DND-41 (cell line): ENCODE results near the gene INSC.

ENCODE experiments used
- CTCF ChIP-seq: IDR thresholded peaks from 2 replicates; pipeline ENCODE4 v1.5.1; 2012; ENCODE audit warnings: borderline replicate concordance, low read length, moderate library complexity, mild to moderate bottlenecking; ENCODE audit not compliant: poor library complexity, severe bottlenecking; ENCODE audit errors: extremely low read depth
- EZH2 ChIP-seq: IDR thresholded peaks from 3 replicates; pipeline ENCODE4 v1.6.1; 2012; ENCODE audit warnings: borderline replicate concordance, low read depth, mild to moderate bottlenecking, moderate library complexity, low read length, inconsistent platforms; ENCODE audit not compliant: severe bottlenecking

GRCh38 chr11:15206791-15207190 lies 92.1 kb downstream of the INSC start:
- no peak for TF ChIP-seq CTCF
- no peak for TF ChIP-seq EZH2
